Measurements from ENCODE around the gene SUFU. TPM values are rescaled to one million over a fixed set of nuclear protein-coding genes. Genes with fewer than 3 reads are reported as not detected.

SUFU gene
- total and polyA plus RNA-seq, 2 of the 4 experiments (the other 2 are of a cell fraction) = 2.2 to 11.0 TPM

DNA sequence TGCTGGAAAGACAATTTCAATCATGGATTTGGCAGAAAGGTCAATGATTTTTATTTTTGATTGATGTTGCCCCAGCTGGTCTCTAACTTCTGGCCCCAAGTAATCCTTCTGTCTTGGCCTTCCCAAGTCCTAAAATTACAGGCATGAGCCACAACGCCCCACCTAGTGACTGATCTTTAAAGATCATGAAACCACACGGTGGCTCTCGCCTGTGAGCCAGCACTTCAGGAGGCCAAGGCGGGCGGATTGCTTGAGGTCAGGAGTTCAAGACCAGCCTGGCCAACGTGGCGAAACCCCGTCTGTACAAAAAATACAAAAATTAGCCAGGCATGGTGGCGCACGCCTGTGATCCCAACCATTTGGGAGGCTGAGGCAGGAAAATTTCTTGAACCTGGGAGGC, 39.8 kb upstream of the SUFU start:
- H2BK20ac ChIP-seq (ENCODE audit: low read depth, low read length) = no peak overlapping the region
- H3K4me2 ChIP-seq (ENCODE audit: low read depth, low read length) = no peak overlapping the region
- CTCF ChIA-PET = no interaction called here
- POLR2A ChIA-PET (ENCODE audit: unreplicated experiment) = no interaction called here
- H3K27me3 ChIP-seq (ENCODE audit: control insufficient read depth, insufficient read depth, low read length) = peaks cover 16% of the 10 kb centered on the region
- H2BK15ac ChIP-seq (ENCODE audit: low read depth, low read length) = no peak overlapping the region
- H3K14ac ChIP-seq (replicated peaks; ENCODE audit: low read depth, low read length) = no peak overlapping the region
- 88% methylated on average over 7 of the region's 10 CpGs; no CpG with 5 or more reads in 1 of the 2 experiments for WGBS, 2 experiments (ENCODE audit: extremely low coverage in 2 of 2, insufficient read length in 1 of 2)
- H2BK120ac ChIP-seq (ENCODE audit: low read depth, low read length) = no peak overlapping the region
- no peak overlapping the region for H3K9ac ChIP-seq (ENCODE audit: low read depth, low read length)
- H2AFZ ChIP-seq (replicated peaks; ENCODE audit: low read length, poor library complexity) = no peak overlapping the region
- intact Hi-C loops (cut with micrococcal nuclease) (no loop called here), dilution Hi-C loops (cut with HindIII; ENCODE audit: low sequenced_read_pairs, unreplicated experiment) (no loop called here), in situ Hi-C loops (cut with MboI; ENCODE audit: low sequenced_read_pairs) (no loop called here)
- H2AK9ac ChIP-seq (replicated peaks; ENCODE audit: low read depth, low read length, poor library complexity) = no peak overlapping the region
- H4K20me1 ChIP-seq (ENCODE audit: insufficient read depth, low read length) = no peaks in the 10 kb centered on the region
- ATAC-seq (ENCODE audit: low read depth) (no peak), DNase-seq (no peak)
- no peak overlapping the region for H4K8ac ChIP-seq (ENCODE audit: low read depth in 2 of 2, low read length in 2 of 2)
- H3K4ac ChIP-seq (ENCODE audit: low read depth, low read length) = no peak overlapping the region
- no peak overlapping the region for H4K5ac ChIP-seq (ENCODE audit: low read depth, low read length)
- no peak overlapping the region for H3K56ac ChIP-seq (ENCODE audit: extremely low read depth, insufficient read depth, low read length)
- no peak overlapping the region for H3K23ac ChIP-seq (ENCODE audit: low read depth, low read length)
- H3K36me3 ChIP-seq (ENCODE audit: control insufficient read depth, insufficient read depth, low read length) = no peaks in the 10 kb centered on the region
- no peaks in the 10 kb centered on the region for H3K79me1 ChIP-seq (ENCODE audit: low read depth in 1 of 2, low read length in 2 of 2)
- H4K91ac ChIP-seq (ENCODE audit: insufficient read depth, low read depth, low read length) = no peak overlapping the region
- H3K27ac ChIP-seq (ENCODE audit: insufficient read depth, low read length) = no peak overlapping the region
- peaks cover 3% of the 10 kb centered on the region for H3K9me1 ChIP-seq (ENCODE audit: insufficient read depth, low read length)
- TF ChIP-seq MXI1 (IDR thresholded peaks at IDR 0.05; ENCODE audit: borderline replicate concordance, low read depth, low read length) = no peak
- BruUV-seq (replicated peaks) = no TSS peak
- H3K4me3 ChIP-seq (ENCODE audit: insufficient read depth, low read depth, low read length) = no peak overlapping the region
- H3K18ac ChIP-seq (ENCODE audit: low read depth, low read length) = no peak overlapping the region
- H2BK5ac ChIP-seq (ENCODE audit: low read depth, low read length, poor library complexity, severe bottlenecking) = no peak overlapping the region
- no peaks in the 10 kb centered on the region for H3K9me3 ChIP-seq (ENCODE audit: control insufficient read depth, insufficient read depth, low read length)
- H3K4me1 ChIP-seq (ENCODE audit: control insufficient read depth, insufficient read depth, low read length) = peaks cover 8% of the 10 kb centered on the region
- no peak overlapping the region for H2AK5ac ChIP-seq (ENCODE audit: low read depth, low read length)

Measured in IMR-90 (cell line).